Astrocyte (in vitro differentiated cells and primary cell): ENCODE results near the gene TMEM95. TPM values are rescaled to one million over a fixed set of nuclear protein-coding genes. Genes with fewer than 3 reads are reported as not detected.

Experiments
- DNase-seq: peaks from one replicate; pipeline ENCODE4 v3.0.0-alpha.2; 2010; ENCODE audit warnings: low read depth
- FAIRE-seq: peaks from 2 replicates; lab custom pipeline; 2011; peaks lifted over from hg19 to GRCh38; lab: Jason Lieb, UNC
- H2AFZ ChIP-seq: 2 replicates; pipeline ENCODE4 v1.6.0; 2012; ENCODE audit warnings: low read depth, low read length, inconsistent platforms
- H3K27ac ChIP-seq: 2 replicates; pipeline ENCODE4 v1.5.1; 2011; ENCODE audit warnings: low read depth, low read length, inconsistent platforms
- H3K27me3 ChIP-seq: 2 replicates; pipeline ENCODE4 v1.6.0; 2011; ENCODE audit warnings: low read length, inconsistent platforms; ENCODE audit not compliant: insufficient read depth
- H3K36me3 ChIP-seq: 2 replicates; pipeline ENCODE4 v1.5.1; 2011; ENCODE audit warnings: low read length, inconsistent platforms; ENCODE audit not compliant: insufficient read depth
- H3K4me1 ChIP-seq: 2 replicates; pipeline ENCODE4 v1.5.1; 2011; ENCODE audit warnings: low read length, inconsistent platforms; ENCODE audit not compliant: insufficient read depth
- H3K4me2 ChIP-seq: 2 replicates; pipeline ENCODE4 v1.6.0; 2012; ENCODE audit warnings: low read length, inconsistent platforms
- H3K4me3 ChIP-seq: 2 replicates; pipeline ENCODE4 v1.5.1; 2011; ENCODE audit warnings: low read depth, mild to moderate bottlenecking, low read length, inconsistent platforms; ENCODE audit not compliant: insufficient read depth
- H3K79me2 ChIP-seq: 2 replicates; pipeline ENCODE4 v1.6.0; 2012; ENCODE audit warnings: mild to moderate bottlenecking, low read length, inconsistent platforms; ENCODE audit not compliant: insufficient read depth
- H3K9ac ChIP-seq: 2 replicates; pipeline ENCODE4 v1.6.0; 2012; ENCODE audit warnings: mild to moderate bottlenecking, low read length, inconsistent platforms
- H3K9me3 ChIP-seq: 2 replicates; pipeline ENCODE4 v1.5.1; 2012; ENCODE audit warnings: low read depth, mild to moderate bottlenecking, low read length, inconsistent platforms; ENCODE audit not compliant: insufficient read depth
- H4K20me1 ChIP-seq: 2 replicates; pipeline ENCODE4 v1.6.0; 2012; ENCODE audit warnings: low read length, inconsistent platforms; ENCODE audit not compliant: insufficient read depth
- H3K27ac Mint-ChIP-seq: one replicate; pipeline ENCODE4 v1.8.0; 2021; ENCODE audit warnings: mild to moderate bottlenecking, mixed read lengths; ENCODE audit not compliant: unreplicated experiment
- H3K27me3 Mint-ChIP-seq: one replicate; pipeline ENCODE4 v1.8.0; 2021; ENCODE audit warnings: low read depth, mixed read lengths; ENCODE audit not compliant: unreplicated experiment
- H3K36me3 Mint-ChIP-seq: one replicate; pipeline ENCODE4 v1.8.0; 2021; ENCODE audit warnings: low read depth, mixed read lengths; ENCODE audit not compliant: unreplicated experiment
- H3K4me1 Mint-ChIP-seq: one replicate; pipeline ENCODE4 v1.8.0; 2021; ENCODE audit warnings: low read depth, mixed read lengths; ENCODE audit not compliant: unreplicated experiment
- H3K4me3 Mint-ChIP-seq: one replicate; pipeline ENCODE4 v1.8.0; 2021; ENCODE audit warnings: mild to moderate bottlenecking, moderate library complexity, mixed read lengths; ENCODE audit not compliant: unreplicated experiment
- H3K9me3 Mint-ChIP-seq: one replicate; pipeline ENCODE4 v1.8.0; 2021; ENCODE audit warnings: mild to moderate bottlenecking, mixed read lengths; ENCODE audit not compliant: unreplicated experiment
- EZH2 ChIP-seq: IDR thresholded peaks from 2 replicates; pipeline ENCODE4 v1.6.1; 2012; ENCODE audit warnings: mild to moderate bottlenecking, low read length, inconsistent platforms; ENCODE audit not compliant: insufficient read depth
- total RNA-seq: library from RNA; stranded (reverse); gene quantifications from 2 replicates; pipeline ENCODE4 v1.2.1, GENCODE V29; 2021
- TF ChIP-seq, protein P1 (sequence below): IDR thresholded peaks from 2 replicates; pipeline ENCODE4 v1.5.1; 2011; ENCODE audit warnings: low read depth, mild to moderate bottlenecking, inconsistent platforms, low read length, moderate library complexity; ENCODE audit not compliant: insufficient read depth

Gene TMEM95
- total RNA-seq, 1 donor from 2014 or later, result 0.30 TPM

DNA sequence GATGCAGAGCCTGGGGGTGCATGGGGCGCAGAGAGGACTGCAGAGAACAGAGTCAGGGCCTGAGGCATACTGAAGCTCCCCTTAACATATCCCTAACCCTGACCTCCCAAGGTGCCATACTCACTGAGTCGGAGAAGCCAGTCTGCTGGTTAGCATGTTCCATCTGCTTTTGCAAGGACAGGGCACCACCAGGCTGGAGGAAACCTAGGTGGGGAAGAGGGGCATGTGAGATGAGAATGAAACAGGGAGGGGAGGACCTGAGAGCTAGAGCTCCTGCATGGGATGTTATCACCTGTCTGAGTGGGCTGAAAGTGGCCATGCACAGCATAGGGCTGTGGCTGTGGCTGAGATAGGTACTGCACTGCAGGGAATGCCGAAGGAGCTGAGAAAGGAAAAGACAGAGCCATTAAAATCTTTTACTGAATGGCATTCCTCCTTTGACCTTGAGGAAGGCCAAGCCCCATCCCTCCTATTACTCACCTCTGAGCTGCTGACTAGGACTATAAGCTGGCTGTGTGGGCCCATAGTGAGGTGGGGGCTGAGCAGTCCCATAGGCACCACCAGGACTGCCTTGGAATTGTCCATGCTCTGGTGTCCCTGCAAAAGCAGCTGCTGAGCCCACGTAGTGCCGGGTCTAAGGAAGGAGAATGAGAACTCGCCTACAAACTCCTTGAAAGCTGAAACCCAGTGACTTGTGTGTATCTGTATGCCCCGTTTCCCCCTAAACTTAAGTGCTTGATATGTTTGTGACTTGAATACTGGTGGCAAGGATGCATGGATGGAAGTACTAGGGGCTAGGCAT, 41.7 kb upstream of the TMEM95 start:
- Histone ChIP-seq H3K4me2 (peak overlapping the region; percentile 95), H3K9me3 (no peaks in the 10 kb centered on the region), H3K27me3 (no peaks in the 10 kb centered on the region), H3K4me3 (no peak overlapping the region), H4K20me1 (peaks cover 63% of the 10 kb centered on the region), H3K4me1 (peaks cover 35% of the 10 kb centered on the region), H3K79me2 (peaks cover 57% of the 10 kb centered on the region), H3K27ac (peak overlapping the region; percentile 18), H3K9ac (no peak overlapping the region), H3K36me3 (peaks cover 44% of the 10 kb centered on the region), H2AFZ (no peak overlapping the region)
- Mint-ChIP-seq H3K4me1 (peaks cover 50% of the 10 kb centered on the region), H3K9me3 (no peaks in the 10 kb centered on the region), H3K27ac (peak overlapping the region; percentile 58), H3K36me3 (peaks cover 26% of the 10 kb centered on the region), H3K27me3 (no peaks in the 10 kb centered on the region), H3K4me3 (peak overlapping the region; percentile 94)
- DNase-seq (no peak), FAIRE-seq (no peak)
- TF ChIP-seq, protein P1, sequence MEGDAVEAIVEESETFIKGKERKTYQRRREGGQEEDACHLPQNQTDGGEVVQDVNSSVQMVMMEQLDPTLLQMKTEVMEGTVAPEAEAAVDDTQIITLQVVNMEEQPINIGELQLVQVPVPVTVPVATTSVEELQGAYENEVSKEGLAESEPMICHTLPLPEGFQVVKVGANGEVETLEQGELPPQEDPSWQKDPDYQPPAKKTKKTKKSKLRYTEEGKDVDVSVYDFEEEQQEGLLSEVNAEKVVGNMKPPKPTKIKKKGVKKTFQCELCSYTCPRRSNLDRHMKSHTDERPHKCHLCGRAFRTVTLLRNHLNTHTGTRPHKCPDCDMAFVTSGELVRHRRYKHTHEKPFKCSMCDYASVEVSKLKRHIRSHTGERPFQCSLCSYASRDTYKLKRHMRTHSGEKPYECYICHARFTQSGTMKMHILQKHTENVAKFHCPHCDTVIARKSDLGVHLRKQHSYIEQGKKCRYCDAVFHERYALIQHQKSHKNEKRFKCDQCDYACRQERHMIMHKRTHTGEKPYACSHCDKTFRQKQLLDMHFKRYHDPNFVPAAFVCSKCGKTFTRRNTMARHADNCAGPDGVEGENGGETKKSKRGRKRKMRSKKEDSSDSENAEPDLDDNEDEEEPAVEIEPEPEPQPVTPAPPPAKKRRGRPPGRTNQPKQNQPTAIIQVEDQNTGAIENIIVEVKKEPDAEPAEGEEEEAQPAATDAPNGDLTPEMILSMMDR, result peak; percentile 36
- TF ChIP-seq EZH2, result no peak

DNA sequence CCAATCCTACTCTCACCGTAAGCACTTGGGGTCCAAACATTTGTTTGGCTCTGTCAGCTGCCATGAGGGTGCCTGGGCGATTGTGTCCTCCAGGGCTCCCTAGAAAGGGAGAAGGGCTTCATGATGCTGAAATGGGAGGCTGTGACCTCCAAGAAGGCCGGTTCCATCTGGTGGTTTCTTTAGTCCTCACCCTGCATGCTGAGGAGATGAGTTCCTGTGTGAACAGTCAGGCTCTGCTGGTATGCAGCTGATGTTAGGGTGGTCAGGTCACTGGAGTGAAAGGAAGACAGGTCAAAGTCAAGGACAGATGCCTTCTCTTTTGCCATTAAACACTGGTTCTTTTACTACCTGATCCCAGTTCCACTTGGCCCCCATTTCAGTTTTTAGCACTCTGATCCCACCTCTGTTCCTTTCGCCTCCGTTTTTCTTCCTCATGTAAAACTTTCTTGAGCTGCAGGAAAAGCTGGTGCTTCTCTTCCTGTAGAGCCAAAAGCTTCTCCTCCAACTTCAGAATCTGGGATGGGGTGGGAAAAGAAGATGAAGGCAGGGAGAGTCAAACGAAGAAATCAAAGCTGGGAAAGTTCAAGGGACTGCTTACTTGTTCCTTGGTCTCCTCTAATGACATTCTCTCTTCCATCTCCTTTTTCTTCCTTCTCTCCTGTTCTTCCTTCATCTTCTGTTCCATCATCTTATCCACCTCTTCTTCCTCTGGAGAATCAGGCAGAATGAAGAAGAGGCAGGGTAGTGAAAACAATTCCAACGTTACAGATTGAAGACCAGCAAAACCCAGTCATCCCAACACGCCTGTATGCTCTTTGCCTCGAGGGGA, 40.9 kb upstream of the TMEM95 start:
- TF ChIP-seq EZH2, result no peak
- TF ChIP-seq, protein P1, result no peak
- FAIRE-seq, result no peak
- H3K36me3 Mint-ChIP-seq, result peaks cover 27% of the 10 kb centered on the region
- Histone ChIP-seq H3K9me3 (no peaks in the 10 kb centered on the region), H3K79me2 (peaks cover 49% of the 10 kb centered on the region), H3K4me1 (peaks cover 31% of the 10 kb centered on the region), H3K4me3 (peak overlapping the region; percentile 80), H3K27me3 (no peaks in the 10 kb centered on the region), H3K9ac (peak overlapping the region; percentile 81), H3K4me2 (peak overlapping the region; percentile 95), H4K20me1 (peaks cover 55% of the 10 kb centered on the region), H3K27ac (peak overlapping the region; percentile 80), H3K36me3 (peaks cover 43% of the 10 kb centered on the region), H2AFZ (no peak overlapping the region)
- DNase-seq, result no peak
- H3K4me3 Mint-ChIP-seq, result peak overlapping the region; percentile 94
- H3K4me1 Mint-ChIP-seq, result peaks cover 50% of the 10 kb centered on the region
- no peaks in the 10 kb centered on the region for H3K27me3 Mint-ChIP-seq
- H3K27ac Mint-ChIP-seq, result peak overlapping the region; percentile 92
- H3K9me3 Mint-ChIP-seq, result no peaks in the 10 kb centered on the region
